AG04450 (cell line): ENCODE results near the gene MRM1. TPM values are rescaled to one million over a fixed set of nuclear protein-coding genes. Genes with fewer than 3 reads are reported as not detected.

ENCODE experiments used
- CTCF ChIA-PET: fragments of 300-600, 350-600 bp; formaldehyde crosslinking; extraction: SDS; loops from one replicate; lab custom pipeline; 2022; ENCODE audit warnings: antibody characterized with exemption, inconsistent platforms; lab: Charles Lee
- POLR2A ChIA-PET: fragments of 350-600 bp; formaldehyde crosslinking; extraction: SDS; loops from one replicate; lab custom pipeline; 2021; ENCODE audit warnings: antibody characterized with exemption, inconsistent platforms; lab: Yijun Ruan, JAX
- DNase-seq: peaks from one replicate; pipeline ENCODE4 v3.0.0-alpha.2; 2011; ENCODE audit warnings: low read depth, low spot score
- H3K27ac ChIP-seq: one replicate; pipeline ENCODE4 v1.5.1; 2012; ENCODE audit warnings: low read depth, low read length, control low read depth
- H3K27me3 ChIP-seq: one replicate; pipeline ENCODE4 v1.6.0; 2012; ENCODE audit warnings: low read length; ENCODE audit not compliant: control insufficient read depth, insufficient read depth
- H3K4me3 ChIP-seq: 2 replicates; pipeline ENCODE4 v1.5.1; 2011; ENCODE audit warnings: mild to moderate bottlenecking, low read depth, low read length, control low read depth
- H3K9me3 ChIP-seq: 2 replicates; pipeline ENCODE4 v1.5.1; 2012; ENCODE audit warnings: low read length; ENCODE audit not compliant: control insufficient read depth, insufficient read depth
- CTCF ChIP-seq: IDR thresholded peaks from 2 replicates; pipeline ENCODE4 v1.5.1; 2011; ENCODE audit warnings: low read depth, low read length, control low read depth, inconsistent platforms
- polyA plus RNA-seq: library from polyadenylated mRNA; depleted of rRNA; stranded (reverse); fragments of >200 nt; gene quantifications from 2 replicates; pipeline ENCODE4 v1.2.3, GENCODE V29; 2011

The MRM1 gene
- polyA plus RNA-seq, 1 experiment: 2.0 TPM

DNA sequence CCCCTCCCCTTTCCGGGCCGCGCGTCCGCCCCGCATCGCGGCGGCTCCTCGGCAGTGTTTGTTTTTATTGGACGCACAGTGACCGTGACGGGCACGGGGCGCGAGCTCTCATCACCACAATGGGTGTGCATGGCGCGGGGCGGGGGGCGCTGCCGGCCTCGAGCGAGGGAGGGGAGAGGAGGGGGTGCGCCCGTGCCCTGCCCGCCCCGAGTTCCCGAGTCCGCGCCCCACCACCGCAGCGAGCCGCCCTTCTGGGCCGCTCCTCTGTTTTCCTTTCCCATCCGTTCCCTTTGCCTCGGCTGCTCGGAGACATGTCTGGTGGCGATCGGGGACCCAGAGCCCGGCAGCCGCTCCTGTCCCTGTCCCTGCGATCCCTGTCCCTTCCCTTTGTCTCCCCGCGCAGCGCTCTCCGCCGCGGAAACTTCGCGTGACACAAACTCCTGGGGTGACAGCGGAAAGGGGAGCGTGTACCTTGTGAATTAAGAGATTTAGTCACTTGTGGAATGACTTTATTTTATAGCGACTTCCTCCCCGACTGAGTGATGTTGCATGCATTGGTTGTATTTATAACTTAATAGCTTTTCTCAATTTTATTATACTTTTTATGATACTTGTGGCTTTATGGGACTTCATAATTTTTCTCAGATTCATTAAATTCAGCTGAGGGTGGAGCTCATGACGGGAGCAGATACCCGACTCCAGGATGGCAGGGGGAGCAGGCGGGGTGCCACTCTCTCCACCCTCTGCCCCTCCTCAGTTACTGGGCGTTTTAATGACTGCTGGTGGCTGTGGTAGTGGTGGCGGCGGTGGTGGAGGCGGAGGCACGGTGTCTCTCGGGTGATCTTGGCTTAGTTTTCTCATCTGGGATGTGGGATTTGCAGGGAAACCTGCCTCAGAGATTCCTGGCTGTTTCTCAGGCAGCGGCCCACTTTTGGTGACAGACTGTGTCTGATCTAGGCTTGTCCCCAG lies 40.8 kb downstream of the MRM1 start:
- Histone ChIP-seq H3K4me3 (peak overlapping the region; percentile 22; the same call in 1 of the 2 replicates), H3K27ac (no peak overlapping the region), H3K27me3 (peaks cover 91% of the 10 kb centered on the region), H3K9me3 (no peaks in the 10 kb centered on the region)
- ChIA-PET POLR2A (no interaction called here), CTCF (interaction anchor here (0.6 to 1.0 kb wide), 2 partner anchors 14 to 487 kb away, joined by 3 read pairs; no protein-coding TSS in a partner anchor)
- DNase-seq: no peak
- TF ChIP-seq CTCF: no peak

- ChIA-PET POLR2A (no interaction called here), CTCF (interaction anchor here (1.0 kb wide), 1 partner anchor 486 kb away, joined by 3 read pairs; no protein-coding TSS in a partner anchor)
- TF ChIP-seq CTCF: no peak
- peaks cover 88% of the 10 kb centered on the region for H3K27me3 ChIP-seq
- H3K9me3 ChIP-seq: no peaks in the 10 kb centered on the region
- no peak overlapping the region for H3K4me3 ChIP-seq
- no peak for DNase-seq
- no peak overlapping the region for H3K27ac ChIP-seq
Observed at GRCh38 chr17:36643086-36643685, 41.8 kb downstream of the MRM1 start.

DNA sequence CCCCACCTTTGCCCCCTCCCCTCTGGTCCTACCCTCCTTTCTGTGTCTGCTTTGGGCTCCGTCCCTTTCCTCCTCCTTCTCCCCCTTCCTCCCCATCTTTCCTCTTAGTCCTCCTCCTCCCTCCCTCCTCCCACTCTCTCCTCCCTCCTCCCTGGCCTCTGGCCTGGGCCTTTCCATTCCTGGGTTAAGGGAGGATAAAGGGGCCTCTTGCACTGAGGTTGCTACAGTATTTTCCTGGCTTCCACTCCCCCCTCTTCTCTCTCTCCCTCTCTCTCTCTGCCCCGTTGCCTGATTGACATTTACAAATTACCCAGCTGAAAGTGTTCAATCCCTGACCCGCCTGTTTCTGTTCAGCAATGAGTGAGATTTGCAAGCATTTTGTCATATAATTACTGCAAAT lies 44.0 kb downstream of the MRM1 start:
- H3K4me3 ChIP-seq: no peak overlapping the region
- no peak for DNase-seq
- ChIA-PET CTCF (no interaction called here), POLR2A (no interaction called here)
- H3K27ac ChIP-seq: no peak overlapping the region
- no peaks in the 10 kb centered on the region for H3K9me3 ChIP-seq
- H3K27me3 ChIP-seq: peaks cover 74% of the 10 kb centered on the region
- no peak for TF ChIP-seq CTCF

DNA sequence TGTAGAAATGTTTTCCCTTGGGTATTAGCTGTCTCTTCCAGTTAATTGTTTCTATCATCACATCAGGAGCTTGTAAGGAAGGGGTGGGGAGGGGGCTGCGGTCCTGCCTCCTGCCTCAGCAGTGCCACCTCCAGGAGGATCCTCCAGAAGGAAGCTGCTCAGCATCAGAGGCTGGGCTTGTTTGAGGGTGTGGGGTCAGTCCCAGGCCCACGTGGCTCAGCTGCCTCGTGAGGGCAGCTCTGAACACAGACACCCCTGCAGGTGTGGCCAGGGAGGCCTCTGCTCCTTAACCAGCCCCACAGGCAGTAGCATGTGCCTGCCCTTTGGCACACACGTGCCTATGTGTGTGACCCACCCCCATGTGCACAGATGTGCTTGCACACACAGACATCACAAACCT lies 46.3 kb downstream of the MRM1 start:
- H3K27ac ChIP-seq: no peak overlapping the region
- ChIA-PET CTCF (interaction anchor here (0.8 kb wide), 1 partner anchor 9 kb away, joined by 6 read pairs; no protein-coding TSS in a partner anchor), POLR2A (no interaction called here)
- H3K9me3 ChIP-seq: no peaks in the 10 kb centered on the region
- peak; percentile 2; the same call in 1 of the 2 replicates for TF ChIP-seq CTCF
- H3K27me3 ChIP-seq: peaks cover 65% of the 10 kb centered on the region
- DNase-seq: no peak
- no peak overlapping the region for H3K4me3 ChIP-seq
